GM12878 (cell line): ENCODE results near the gene ICA1. TPM values are rescaled to one million over a fixed set of nuclear protein-coding genes. Genes with fewer than 3 reads are reported as not detected.

Source experiments
- ATAC-seq: fragments of 200-7000 bp; cut with Tn5 transposase; 3 replicates; pipeline ENCODE4 v1.9.1; 2020; ENCODE audit warnings: mild to moderate bottlenecking, moderate library complexity
- BruUV-seq: library from RNA; stranded (reverse); fragments of 400-500 nt; replicated peaks from 2 replicates; lab custom pipeline; 2021; lab: Mats Ljungman, UMichigan
- CTCF ChIA-PET: fragments of 300-600 bp; sonication (Branson Sonifier 250); formaldehyde crosslinking; extraction: SDS; loops from one replicate; lab custom pipeline; 2021; ENCODE audit warnings: inconsistent platforms; lab: Yijun Ruan, JAX
- POLR2A ChIA-PET: fragments of 350-600 bp; formaldehyde crosslinking; extraction: SDS; loops from one replicate; lab custom pipeline; 2021; ENCODE audit warnings: inconsistent platforms; lab: Charles Lee
- RAD21 ChIA-PET: fragments of 300-600 bp; sonication (Branson Sonifier 250); formaldehyde crosslinking; loops from one replicate; lab custom pipeline; 2023; ENCODE audit warnings: antibody characterized with exemption; ENCODE audit not compliant: unreplicated experiment; lab: Charles Lee
- SMC1A ChIA-PET: fragments of 300-600 bp; sonication (Branson Sonifier 250); formaldehyde crosslinking; loops from one replicate; lab custom pipeline; 2023; ENCODE audit not compliant: unreplicated experiment, uncharacterized antibody; lab: Charles Lee
- DNase-seq: peaks from one replicate; pipeline ENCODE4 v3.0.0-alpha.2; 2011; ENCODE audit warnings: low read depth, low spot score
- FAIRE-seq: peaks from 3 replicates; lab custom pipeline; 2011; peaks lifted over from hg19 to GRCh38; lab: Jason Lieb, UNC
- H2AFZ ChIP-seq: 2 replicates; pipeline ENCODE4 v1.6.0; 2011; ENCODE audit warnings: low read depth, low read length, control low read depth; ENCODE audit not compliant: control insufficient read depth
- H3K27ac ChIP-seq: 2 replicates; pipeline ENCODE4 v1.5.1; 2011; ENCODE audit warnings: control low read depth; ENCODE audit not compliant: control insufficient read depth, insufficient read depth
- H3K27me3 ChIP-seq, 2 experiments: replicated peaks in 1 of 2; 2 replicates each; pipeline versions ENCODE4 v1.6.0 to v1.6.1; 2011; ENCODE audit warnings: low read length in 1 of 2; ENCODE audit not compliant: control insufficient read depth in 2 of 2, insufficient read depth in 2 of 2
- H3K36me3 ChIP-seq, 2 experiments: 2 replicates each; pipeline ENCODE4 v1.5.1; 2011; ENCODE audit warnings: low read length in 1 of 2; ENCODE audit not compliant: control insufficient read depth in 2 of 2, insufficient read depth in 2 of 2
- H3K4me1 ChIP-seq: 2 replicates; pipeline ENCODE4 v1.6.1; 2011; ENCODE audit warnings: mild to moderate bottlenecking, low read length, moderate library complexity, mixed read lengths; ENCODE audit not compliant: control insufficient read depth, insufficient read depth
- H3K4me2 ChIP-seq: 2 replicates; pipeline ENCODE4 v1.6.0; 2011; ENCODE audit warnings: control low read depth; ENCODE audit not compliant: control insufficient read depth, insufficient read depth
- H3K4me3 ChIP-seq: fragments of 200-600 bp; sonication (generic); 2 replicates; pipeline ENCODE4 v1.5.1; 2016
- H3K79me2 ChIP-seq: 2 replicates; pipeline ENCODE4 v1.6.0; 2011; ENCODE audit warnings: low read length; ENCODE audit not compliant: control insufficient read depth, insufficient read depth
- H3K9ac ChIP-seq: 2 replicates; pipeline ENCODE4 v1.8.0; 2011; ENCODE audit warnings: low read length, control low read depth, mixed read lengths; ENCODE audit not compliant: control insufficient read depth, insufficient read depth
- H3K9me3 ChIP-seq: replicated peaks from 3 replicates; pipeline ENCODE4 v1.5.1; 2011; ENCODE audit warnings: mild to moderate bottlenecking, low read length; ENCODE audit not compliant: control insufficient read depth, insufficient read depth
- H4K20me1 ChIP-seq: 2 replicates; pipeline ENCODE4 v1.6.0; 2011; ENCODE audit not compliant: control insufficient read depth, insufficient read depth
- BCL3 ChIP-seq: IDR thresholded peaks from 2 replicates; pipeline ENCODE4 v1.6.1; 2011; ENCODE audit warnings: borderline replicate concordance, low read depth, mild to moderate bottlenecking, moderate library complexity, low read length; ENCODE audit not compliant: insufficient read depth, poor library complexity, severe bottlenecking
- CBX5 ChIP-seq: sonication (generic); IDR thresholded peaks from 2 replicates; pipeline ENCODE4 v1.6.1; 2016; ENCODE audit warnings: low read depth, moderate library complexity, mild to moderate bottlenecking, inconsistent platforms
- EZH2 ChIP-seq: IDR thresholded peaks from 2 replicates; pipeline ENCODE4 v1.6.1; 2012; ENCODE audit warnings: low read depth, mild to moderate bottlenecking, control low read depth, inconsistent platforms, low read length, borderline replicate concordance; ENCODE audit not compliant: control insufficient read depth
- GATAD2B ChIP-seq: fragments of 450-650 bp; conservative IDR thresholded peaks from 2 replicates; pipeline ENCODE4 v1.6.1; 2017; ENCODE audit warnings: low read depth, mild to moderate bottlenecking, moderate library complexity
- PML ChIP-seq: IDR thresholded peaks from 2 replicates; pipeline ENCODE4 v1.6.1; 2012; ENCODE audit warnings: low read length, inconsistent platforms
- RELA ChIP-seq: fragments of 450-650 bp; IDR thresholded peaks from 2 replicates; pipeline ENCODE4 v1.8.0; 2014; ENCODE audit warnings: borderline replicate concordance; ENCODE audit not compliant: partially characterized antibody
- SIN3A ChIP-seq: IDR thresholded peaks from 2 replicates; pipeline ENCODE4 v1.6.1; 2012; ENCODE audit warnings: low read depth, low read length, improper control_type of control experiment
- SKIL ChIP-seq: fragments of 450-650 bp; IDR thresholded peaks from 2 replicates; pipeline ENCODE4 v1.6.1; 2017; ENCODE audit warnings: mild to moderate bottlenecking, low read depth, inconsistent platforms; ENCODE audit not compliant: poor library complexity, severe bottlenecking
- TCF12 ChIP-seq: IDR thresholded peaks from 2 replicates; pipeline ENCODE4 v1.6.1; 2011; ENCODE audit warnings: low read depth, mild to moderate bottlenecking, low read length
- ZNF384 ChIP-seq: IDR thresholded peaks from 2 replicates; pipeline ENCODE4 v1.6.1; 2012; ENCODE audit warnings: low read depth, mild to moderate bottlenecking, low read length, improper control_type of control experiment, borderline replicate concordance
- WGBS: methylation state at CpG from one replicate; pipeline ENCODE4 v1.1.6; 2016; ENCODE audit warnings: low lambda C conversion rate; ENCODE audit not compliant: insufficient replicate concordance, insufficient coverage; ENCODE audit errors: missing lambda C conversion rate; 5-methylcytosine and 5-hydroxymethylcytosine counted together
- in situ Hi-C: fragments of 300-500 bp; cut with MboI; formaldehyde crosslinking; loops from 9 replicates; pipeline ENCODE4 v1.14.3; 2018; ENCODE audit warnings: mixed read lengths
- intact Hi-C: fragments of 100-400 bp; cut with micrococcal nuclease; formaldehyde crosslinking; loops from one replicate; pipeline ENCODE4 v1.14.2; 2022; ENCODE audit not compliant: unreplicated experiment
- polyA plus RNA-seq, 11 experiments: library from polyadenylated mRNA; depleted of rRNA in 4 of 11; unstranded in 6 of 11; stranded (reverse) in 5 of 11; fragments of >200 nt; fragmentation: Nextera tagmentation in 4 of 11; fragmentation: Illumina TruSeq in 1 of 11; extraction: Ambion mirVana in 4 of 11; extraction: Trizol in 1 of 11; gene quantifications; 1 replicate in 1 of 11; 2 replicates in 10 of 11; pipeline versions ENCODE4 v1.2.1 to v1.2.3, GENCODE V29; 2011 to 2016; ENCODE audit warnings: inconsistent platforms in 2 of 11, missing spikeins in 2 of 11, low read depth in 1 of 11
- total RNA-seq, 4 experiments: library from RNA; depleted of rRNA in 3 of 4; stranded (reverse); fragments of >200 nt in 3 of 4; fragmentation: Illumina TruSeq in 1 of 4; extraction: Trizol in 1 of 4; gene quantifications; 2 replicates each; pipeline versions ENCODE4 v1.2.1 to v1.2.3, GENCODE V29; 2013 to 2021

The ICA1 gene
- total and polyA plus RNA-seq, 10 of the 15 experiments (the other 5 are each of a cell fraction or from before 2014, with no cell fraction given): 1.3 to 35.1 (median 3.3) TPM

DNA sequence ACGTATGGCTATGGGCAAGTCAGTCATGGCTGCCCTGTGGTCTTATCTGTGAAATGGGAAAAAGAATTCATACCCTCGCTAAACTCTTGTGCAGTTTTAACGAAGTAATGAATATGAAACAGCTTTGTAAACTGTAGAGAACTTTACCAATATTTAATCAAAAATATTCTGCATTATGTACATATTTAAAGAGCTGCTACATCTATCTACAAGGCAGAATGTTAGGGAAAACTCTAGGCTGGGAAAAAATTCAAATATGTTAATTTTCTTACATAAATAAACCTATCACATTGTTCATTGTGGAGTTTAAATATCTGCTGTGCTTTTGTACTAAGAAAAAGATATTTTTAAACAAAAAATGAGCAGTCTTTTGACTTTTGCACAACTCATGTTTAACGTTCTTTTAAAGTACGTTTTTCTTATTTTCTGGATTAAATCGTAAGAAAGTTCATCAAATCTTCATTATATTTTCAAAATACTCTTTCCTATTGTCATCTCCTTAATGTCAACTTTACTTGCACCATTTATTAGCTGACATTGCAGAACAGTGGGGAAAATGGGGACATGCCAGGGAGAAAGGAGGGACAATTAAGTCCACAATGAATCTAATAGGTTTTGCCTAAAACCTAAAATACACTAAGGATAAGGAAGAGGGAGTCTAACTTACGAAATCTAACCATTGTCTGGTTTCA is 57.5 kb downstream of the ICA1 start:
- Histone ChIP-seq H2AFZ (no peak overlapping the region), H3K36me3 (no peaks in the 10 kb centered on the region), H3K4me3 (no peak overlapping the region), H3K4me1 (no peaks in the 10 kb centered on the region), H3K9me3 (no peaks in the 10 kb centered on the region), H3K4me2 (no peak overlapping the region), H3K9ac (no peak overlapping the region), H3K27ac (no peak overlapping the region), H3K27me3 (no peaks in the 10 kb centered on the region), H4K20me1 (no peaks in the 10 kb centered on the region), H3K79me2 (no peaks in the 10 kb centered on the region)
- SMC1A ChIA-PET: interaction anchor here (0.6 to 2.5 kb wide), 6 partner anchors 8 to 967 kb away, joined by 3 to 19 read pairs (median 4); no protein-coding TSS in a partner anchor
- POLR2A ChIA-PET: interaction anchor here (0.6 to 0.8 kb wide), 3 partner anchors 11 to 557 kb away, joined by 3 to 4 read pairs (median 3); no protein-coding TSS in a partner anchor
- RAD21 ChIA-PET: interaction anchor here (0.9 kb wide), 1 partner anchor 213 kb away, joined by 3 read pairs; no protein-coding TSS in a partner anchor
- CTCF ChIA-PET: interaction anchor here (0.7 to 2.1 kb wide), 2 partner anchors 523 to 576 kb away, joined by 3 to 5 read pairs; no protein-coding TSS in a partner anchor
- in situ Hi-C loops (loop anchor here (25.0 kb wide), 1 partner anchor 617 kb away; no protein-coding TSS in a partner anchor), intact Hi-C loops (no loop called here)
- 87% methylated on average over 7 of the region's 7 CpGs for WGBS
- FAIRE-seq: no peak
- DNase-seq: no peak
- no peak for ATAC-seq
- TF ChIP-seq EZH2: no peak
- TF ChIP-seq TCF12: no peak
- no peak for TF ChIP-seq CBX5
- no peak for TF ChIP-seq ZNF384
- TF ChIP-seq GATAD2B: no peak
- TF ChIP-seq SKIL: no peak
- no peak for TF ChIP-seq PML
- no peak for TF ChIP-seq RELA
- no peak for TF ChIP-seq SIN3A
- TF ChIP-seq BCL3: no peak
- no TSS peak for BruUV-seq
